ENCODE measurements around the gene CIT.
"Not testable (repeated sequence)": the region's sequence is repeated elsewhere in the genome, so short reads cannot be mapped to it uniquely, and the experiment has no call there.

The CIT gene, protein sequence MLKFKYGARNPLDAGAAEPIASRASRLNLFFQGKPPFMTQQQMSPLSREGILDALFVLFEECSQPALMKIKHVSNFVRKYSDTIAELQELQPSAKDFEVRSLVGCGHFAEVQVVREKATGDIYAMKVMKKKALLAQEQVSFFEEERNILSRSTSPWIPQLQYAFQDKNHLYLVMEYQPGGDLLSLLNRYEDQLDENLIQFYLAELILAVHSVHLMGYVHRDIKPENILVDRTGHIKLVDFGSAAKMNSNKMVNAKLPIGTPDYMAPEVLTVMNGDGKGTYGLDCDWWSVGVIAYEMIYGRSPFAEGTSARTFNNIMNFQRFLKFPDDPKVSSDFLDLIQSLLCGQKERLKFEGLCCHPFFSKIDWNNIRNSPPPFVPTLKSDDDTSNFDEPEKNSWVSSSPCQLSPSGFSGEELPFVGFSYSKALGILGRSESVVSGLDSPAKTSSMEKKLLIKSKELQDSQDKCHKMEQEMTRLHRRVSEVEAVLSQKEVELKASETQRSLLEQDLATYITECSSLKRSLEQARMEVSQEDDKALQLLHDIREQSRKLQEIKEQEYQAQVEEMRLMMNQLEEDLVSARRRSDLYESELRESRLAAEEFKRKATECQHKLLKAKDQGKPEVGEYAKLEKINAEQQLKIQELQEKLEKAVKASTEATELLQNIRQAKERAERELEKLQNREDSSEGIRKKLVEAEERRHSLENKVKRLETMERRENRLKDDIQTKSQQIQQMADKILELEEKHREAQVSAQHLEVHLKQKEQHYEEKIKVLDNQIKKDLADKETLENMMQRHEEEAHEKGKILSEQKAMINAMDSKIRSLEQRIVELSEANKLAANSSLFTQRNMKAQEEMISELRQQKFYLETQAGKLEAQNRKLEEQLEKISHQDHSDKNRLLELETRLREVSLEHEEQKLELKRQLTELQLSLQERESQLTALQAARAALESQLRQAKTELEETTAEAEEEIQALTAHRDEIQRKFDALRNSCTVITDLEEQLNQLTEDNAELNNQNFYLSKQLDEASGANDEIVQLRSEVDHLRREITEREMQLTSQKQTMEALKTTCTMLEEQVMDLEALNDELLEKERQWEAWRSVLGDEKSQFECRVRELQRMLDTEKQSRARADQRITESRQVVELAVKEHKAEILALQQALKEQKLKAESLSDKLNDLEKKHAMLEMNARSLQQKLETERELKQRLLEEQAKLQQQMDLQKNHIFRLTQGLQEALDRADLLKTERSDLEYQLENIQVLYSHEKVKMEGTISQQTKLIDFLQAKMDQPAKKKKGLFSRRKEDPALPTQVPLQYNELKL (N-terminal part only)

GRCh38 chr12:119876761-119877638, at the start of gene CIT:
Gene CIT, minus strand, starts transcription at chr12:119877320. Its CDS starts 1,152 bp downstream, at chr12:119876168.
- peak; percentile 96 for DNase-seq (ENCODE audit: low spot score)

GRCh38 chr12:119925269-119925668, 48.1 kb upstream of the CIT start:
- DNase-seq (ENCODE audit: low spot score), result no peak

DNA sequence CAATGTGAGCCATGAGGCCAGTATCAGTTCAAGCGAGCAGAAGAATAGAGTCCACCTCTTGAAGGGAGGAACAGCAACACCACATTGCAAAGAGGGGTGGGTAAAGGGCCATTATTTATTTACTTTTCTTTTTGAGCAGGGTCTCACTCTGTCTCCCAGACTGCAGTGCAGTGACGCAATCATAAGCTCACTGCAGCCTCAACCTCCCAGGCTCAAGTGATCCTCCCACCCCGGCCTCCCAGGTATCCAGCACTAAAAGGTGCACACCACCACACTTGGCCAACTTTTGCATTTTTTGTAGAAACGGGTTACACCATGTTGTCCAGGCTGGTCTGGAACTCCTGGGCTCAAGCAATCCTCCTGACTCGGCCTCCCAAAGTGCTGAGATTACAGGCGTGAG, 42.9 kb upstream of the CIT start:
- DNase-seq (ENCODE audit: low spot score), result no peak

GRCh38 chr12:119915894-119916510, 38.9 kb upstream of the CIT start:
- no peak for DNase-seq (ENCODE audit: low spot score)

- DNase-seq (ENCODE audit: low spot score), result no peak
Measured at GRCh38 chr12:119914666-119915065, 37.5 kb upstream of the CIT start.

DNA sequence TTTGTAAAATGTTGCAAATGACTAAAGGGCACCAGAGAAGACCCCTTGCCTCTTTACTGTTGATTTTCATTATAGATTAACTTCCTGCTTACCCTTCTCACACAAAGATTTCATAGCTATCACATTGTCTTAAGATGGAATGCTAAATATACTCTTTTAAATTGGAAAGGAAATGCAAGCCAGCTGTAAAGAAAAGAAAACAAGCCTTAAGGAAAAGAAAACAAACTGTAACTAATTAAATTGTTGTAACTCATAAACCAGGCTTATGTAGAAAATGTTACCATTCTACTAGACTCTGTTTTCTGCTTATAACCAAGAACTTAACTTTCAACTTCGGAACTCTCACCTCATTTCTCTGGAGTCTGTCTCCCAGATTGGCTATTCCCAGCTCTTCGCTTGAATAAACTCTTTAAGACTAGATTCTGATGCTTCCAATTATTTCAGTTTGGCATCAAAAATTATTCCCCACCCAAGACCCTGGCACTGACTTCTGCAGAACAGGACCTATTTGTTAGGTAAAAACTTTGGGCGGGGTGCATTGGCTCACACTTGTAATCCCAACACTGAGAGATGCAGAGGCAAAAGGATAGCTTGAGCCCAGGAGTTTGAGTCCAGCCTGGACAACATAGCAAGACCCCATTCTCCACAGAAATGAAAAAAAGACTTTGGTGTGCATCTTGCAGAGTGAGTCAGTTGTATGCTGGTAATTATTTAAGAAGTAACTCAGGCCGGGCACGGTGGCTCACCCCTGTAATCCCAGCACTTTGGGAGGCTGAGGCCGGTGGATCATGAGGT, 36.6 kb upstream of the CIT start:
- no peak for DNase-seq (ENCODE audit: low spot score)

DNA sequence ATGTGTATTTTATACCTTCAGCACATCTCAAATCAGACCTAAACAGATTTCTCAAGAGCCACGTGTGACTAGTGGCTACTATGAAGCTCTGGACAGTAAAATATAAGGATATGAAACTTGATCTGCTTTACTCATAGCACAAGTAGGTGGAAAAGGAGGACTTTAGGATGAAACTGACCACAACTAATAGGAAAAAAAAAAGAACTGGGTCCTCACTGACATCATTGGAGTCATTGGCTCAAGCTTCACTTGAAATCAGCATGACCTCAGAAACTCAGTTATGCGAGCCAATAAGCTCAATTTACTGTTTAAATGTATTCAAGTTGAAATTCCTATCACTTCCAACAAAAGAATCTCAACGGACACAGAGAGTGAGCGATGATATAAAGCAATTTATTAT, 34.1 kb upstream of the CIT start:
- DNase-seq (ENCODE audit: low spot score), result peak; percentile 13

DNA sequence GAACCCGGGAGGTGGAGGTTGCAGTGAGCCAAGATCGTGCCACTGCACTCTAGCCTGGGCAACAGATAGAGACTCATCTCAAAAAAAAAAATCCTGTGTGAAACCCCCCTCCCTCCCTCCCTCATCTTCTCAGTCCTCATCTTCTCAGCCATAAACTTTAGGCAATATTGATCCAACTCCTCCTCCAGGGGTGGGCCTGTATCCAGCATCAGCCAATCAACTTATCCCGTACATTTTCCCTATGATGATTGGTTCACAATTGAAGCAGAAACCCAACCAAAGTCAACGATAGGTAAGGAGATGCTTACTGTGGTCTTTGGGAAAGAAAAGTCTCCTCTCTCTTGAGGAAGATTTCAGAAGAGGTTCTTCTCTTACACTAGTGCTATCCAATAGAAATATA, 33.5 kb upstream of the CIT start:
- no peak for DNase-seq (ENCODE audit: low spot score)

GRCh38 chr12:119902084-119902509, 25.0 kb upstream of the CIT start:
- peak; percentile 91 for DNase-seq (ENCODE audit: low spot score)

GRCh38 chr12:119901670-119902069, 24.6 kb upstream of the CIT start:
- DNase-seq (ENCODE audit: low spot score), result no peak

DNA sequence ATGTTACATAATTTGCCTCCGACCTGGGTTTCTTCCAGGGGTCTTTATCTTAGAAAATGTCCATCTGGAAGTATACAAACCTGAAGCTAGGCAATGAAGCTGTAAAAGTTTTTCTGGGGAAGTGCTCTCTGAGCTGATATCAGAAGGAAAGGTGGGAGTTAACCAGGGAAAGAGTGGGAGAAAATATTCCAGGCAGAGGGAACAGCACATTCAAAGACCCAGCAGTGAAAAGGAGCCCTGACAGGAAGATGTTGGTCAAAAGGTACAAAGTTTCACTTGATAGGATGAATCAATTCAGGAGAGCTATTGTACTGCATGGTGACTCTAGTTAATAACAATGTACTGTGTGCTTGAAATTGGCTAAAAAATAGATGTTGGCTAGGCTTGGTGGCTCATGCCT, 17.8 kb upstream of the CIT start:
- DNase-seq (ENCODE audit: low spot score), result no peak

DNA sequence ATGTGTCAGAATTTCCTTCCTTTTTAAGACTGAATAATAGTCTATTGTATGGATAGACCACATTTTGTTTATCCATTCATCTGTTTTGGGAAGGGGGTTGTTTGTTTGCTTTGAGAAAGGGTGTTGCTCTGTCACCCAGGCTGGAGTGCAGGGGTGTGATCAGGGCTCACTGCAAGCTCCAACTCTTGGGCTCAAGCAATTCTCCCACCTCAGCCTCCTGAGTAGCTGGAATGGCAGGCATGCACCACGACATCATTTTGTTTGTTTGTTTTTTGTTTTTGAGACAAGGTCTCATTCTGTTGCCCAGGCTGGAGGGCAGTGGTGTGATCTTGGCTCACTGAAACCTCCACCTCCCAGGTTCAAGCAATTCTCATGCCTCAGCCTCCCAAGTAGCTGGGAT, 15.5 kb upstream of the CIT start:
- not testable (repeated sequence) for DNase-seq (ENCODE audit: low spot score)

DNA sequence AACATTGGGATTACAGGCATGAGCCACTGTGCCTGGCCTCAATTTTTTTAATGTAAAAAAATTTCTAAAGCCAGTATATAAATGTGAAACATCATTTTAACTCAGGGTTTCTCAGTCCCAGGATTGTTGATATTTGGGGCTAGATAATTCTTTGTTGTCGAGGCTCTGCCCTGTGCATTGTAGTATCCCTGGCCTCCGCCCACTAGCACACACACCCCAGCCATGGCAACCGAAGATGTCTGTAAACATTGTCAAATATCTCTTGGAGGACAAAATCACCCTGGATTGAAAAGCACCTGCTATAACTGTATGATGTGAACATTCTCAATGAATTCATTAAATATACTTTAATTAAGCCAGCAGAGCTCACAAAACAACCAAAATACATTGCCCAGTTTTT, 8.4 kb upstream of the CIT start:
- DNase-seq (ENCODE audit: low spot score), result no peak

DNA sequence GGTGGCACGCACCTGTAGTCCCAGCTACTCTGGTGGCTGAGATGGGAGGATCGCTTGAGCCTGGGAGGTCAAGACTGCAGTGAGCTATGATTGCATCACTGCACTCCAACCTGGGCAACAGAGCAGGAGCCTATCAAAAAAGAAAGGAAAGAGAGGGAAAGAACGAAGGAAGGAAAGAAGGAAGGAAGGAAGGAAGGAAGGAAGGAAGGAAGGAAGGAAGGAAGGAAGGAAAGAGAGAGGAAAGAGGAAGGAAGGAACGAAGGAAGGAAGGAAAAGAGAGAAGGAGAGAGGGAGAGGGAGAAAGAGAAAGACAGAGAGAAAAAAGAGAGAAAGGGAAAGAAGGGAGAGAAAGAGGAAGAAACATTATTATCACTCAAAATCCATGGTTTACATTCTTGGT, 6.7 kb upstream of the CIT start:
- not testable (repeated sequence) for DNase-seq (ENCODE audit: low spot score)

DNA sequence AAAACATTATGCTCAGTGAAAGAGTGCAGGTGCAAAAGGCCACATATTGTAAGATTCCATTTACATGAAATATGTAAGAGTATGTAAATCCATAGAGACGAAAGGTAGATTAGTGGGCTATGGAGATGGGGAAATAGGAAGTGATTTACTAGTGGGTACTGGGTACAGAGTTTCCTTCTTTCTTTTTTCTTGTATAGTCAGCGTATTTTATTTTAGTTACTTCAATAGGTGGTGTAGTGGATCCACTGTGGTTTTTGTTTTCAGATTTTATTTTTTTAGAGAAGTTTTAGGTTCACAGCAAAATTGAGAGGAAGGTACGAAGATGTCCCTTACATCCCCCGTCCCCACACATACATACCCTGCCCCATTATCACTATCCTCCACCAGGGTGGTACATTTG, 6.1 kb upstream of the CIT start:
- no peak for DNase-seq (ENCODE audit: low spot score)

DNA sequence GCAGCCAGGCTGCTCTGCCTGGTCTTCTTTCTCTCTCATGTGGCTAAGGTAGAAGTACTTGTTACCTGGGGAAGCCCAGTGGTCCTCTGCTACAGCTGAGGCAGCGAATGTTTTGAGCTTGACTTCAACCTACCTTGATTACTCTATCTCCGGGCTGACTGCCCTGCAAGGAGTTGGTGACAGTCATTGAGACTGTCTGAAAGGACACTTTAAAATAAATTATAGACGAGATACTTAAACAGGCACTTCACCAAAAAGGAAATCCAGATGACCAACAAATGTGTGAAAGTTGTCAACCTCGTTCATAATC, 474 bp upstream of the CIT start:
- no peak for DNase-seq (ENCODE audit: low spot score)

- no peak for DNase-seq (ENCODE audit: low spot score)
Measured at GRCh38 chr12:119870457-119870856, 6.7 kb downstream of the CIT start.

DNA sequence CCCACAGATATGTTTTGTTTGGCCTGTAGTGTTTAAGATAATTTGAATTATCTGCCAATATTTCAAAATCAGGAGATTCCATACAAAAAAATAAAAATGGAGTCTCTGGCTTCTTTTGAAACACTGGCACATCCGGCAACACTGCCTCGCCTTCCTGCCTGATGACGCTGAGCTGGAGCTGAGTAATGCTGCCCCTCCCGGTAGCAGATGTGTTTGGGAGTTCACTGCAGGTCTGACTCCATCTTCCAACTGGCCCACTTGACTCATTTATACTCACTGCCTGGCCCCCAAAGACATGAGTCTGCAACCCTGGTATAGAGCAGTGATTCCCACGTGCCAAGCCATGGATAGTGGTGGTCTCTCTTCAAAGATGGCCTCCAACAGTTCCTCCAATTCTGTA, 7.4 kb downstream of the CIT start:
- peak; percentile 94 for DNase-seq (ENCODE audit: low spot score)

- no peak for DNase-seq (ENCODE audit: low spot score)
Measured at GRCh38 chr12:119868992-119869391, 8.1 kb downstream of the CIT start.

DNA sequence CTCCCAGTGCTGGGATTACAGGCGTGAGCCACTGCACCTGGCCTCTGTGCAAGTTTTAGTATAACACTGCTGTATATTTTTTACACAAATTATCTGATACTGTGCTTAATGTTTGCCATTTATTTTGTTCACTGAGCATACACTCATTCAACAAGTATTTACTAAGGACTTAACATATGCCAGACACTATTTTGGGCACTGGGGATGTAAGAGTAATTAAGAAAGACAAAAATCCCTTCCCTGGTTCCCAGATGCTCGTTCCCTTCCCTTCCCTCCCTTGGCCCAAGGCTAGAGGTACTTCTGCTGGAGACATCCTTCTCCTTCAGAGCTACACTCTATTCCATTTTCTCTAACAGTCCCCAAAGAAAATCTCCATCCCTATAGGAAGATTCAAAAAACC, 12.5 kb downstream of the CIT start:
- no peak for DNase-seq (ENCODE audit: low spot score)
